Tibial nerve (tissue), 4 donors: Measurements from ENCODE around the gene KRAS.

Experiments
- CTCF ChIP-seq, 5 experiments: fragments of 200-600 bp in 3 of 5; fragments of 450-650 bp in 2 of 5; sonication (generic) in 3 of 5; IDR thresholded peaks; one replicate each; pipeline ENCODE4 v1.5.1; 2016 to 2019; ENCODE audit warnings: antibody characterized with exemption in 5 of 5, mild to moderate bottlenecking in 3 of 5, moderate library complexity in 2 of 5
- EP300 ChIP-seq, 2 donors: sonication (generic); formaldehyde crosslinking; IDR thresholded peaks; one replicate each; pipeline ENCODE4 v1.6.1; 2017; ENCODE audit warnings: antibody characterized with exemption in 2 of 2, mild to moderate bottlenecking in 1 of 2

DNA sequence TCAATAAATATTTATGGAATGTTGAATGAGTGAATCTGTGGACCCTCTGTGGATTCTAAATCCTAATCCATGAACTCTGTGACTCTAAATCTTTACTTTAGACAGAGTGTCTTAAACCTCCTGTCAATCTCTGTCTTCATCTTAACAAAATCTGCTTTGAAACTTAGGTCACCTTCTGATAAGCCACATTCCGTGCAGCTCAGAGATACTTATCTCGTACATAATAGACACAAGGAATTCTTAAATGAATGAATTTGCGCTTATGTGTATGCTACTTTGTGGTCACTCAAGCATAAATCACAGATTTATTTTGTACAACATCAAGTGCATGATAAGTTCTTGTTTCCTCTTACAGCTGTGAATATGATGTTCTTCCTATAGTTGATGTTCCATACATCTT lies 2.2 kb upstream of the KRAS start:
- no peak for TF ChIP-seq CTCF (IDR thresholded peaks at IDR 0.05)
- no peak for TF ChIP-seq EP300 (IDR thresholded peaks at IDR 0.05)
